CD4-positive, alpha-beta T cell (primary cell): ENCODE data around the gene TBC1D16. TPM values are rescaled to one million over a fixed set of nuclear protein-coding genes. Genes with fewer than 3 reads are reported as not detected.

ENCODE experiments used
- ATAC-seq: fragments of 200-7000 bp; cut with Tn5 transposase; one replicate; pipeline ENCODE4 v1.10.0; 2022; ENCODE audit warnings: mild to moderate bottlenecking; ENCODE audit not compliant: poor library complexity
- CTCF ChIA-PET: fragments of 350-600 bp; sonication (Branson Sonifier 250); formaldehyde crosslinking; loops from one replicate; lab custom pipeline; 2021; ENCODE audit warnings: antibody characterized with exemption, inconsistent platforms; lab: Charles Lee
- POLR2A ChIA-PET: fragments of 350-600 bp; sonication (Branson Sonifier 250); formaldehyde crosslinking; loops from one replicate; lab custom pipeline; 2021; ENCODE audit warnings: antibody characterized with exemption, inconsistent platforms; lab: Charles Lee
- DNase-seq, 14 experiments: peaks; one replicate each; pipeline ENCODE4 v3.0.0-alpha.2; 2013 to 2020; ENCODE audit warnings: mixed read lengths in 2 of 14
- H3K27ac ChIP-seq, 2 donors: one replicate each; pipeline versions ENCODE4 v1.5.1 to v1.7.0; 2013; ENCODE audit warnings: low read length in 2 of 2, low read depth in 1 of 2, mild to moderate bottlenecking in 1 of 2
- H3K27me3 ChIP-seq, 2 experiments: 1 replicate in 1 of 2; 2 replicates in 1 of 2; pipeline versions ENCODE4 v1.6.1 to v1.7.0; 2013; ENCODE audit warnings: low read length in 2 of 2, control low read depth in 1 of 2, mild to moderate bottlenecking in 1 of 2, moderate library complexity in 1 of 2; ENCODE audit not compliant: insufficient read depth in 2 of 2, control insufficient read depth in 1 of 2
- H3K36me3 ChIP-seq: one replicate; pipeline ENCODE4 v1.6.1; 2013; ENCODE audit warnings: low read length, control low read depth; ENCODE audit not compliant: insufficient read depth
- H3K4me1 ChIP-seq: one replicate; pipeline ENCODE4 v1.6.1; 2013; ENCODE audit warnings: low read length, control low read depth; ENCODE audit not compliant: insufficient read depth
- H3K4me3 ChIP-seq: one replicate; pipeline ENCODE4 v1.5.1; 2013; ENCODE audit warnings: mild to moderate bottlenecking, low read length, moderate library complexity
- H3K9me3 ChIP-seq, 2 experiments: 1 replicate in 1 of 2; 2 replicates in 1 of 2; pipeline versions ENCODE4 v1.6.1 to v1.7.0; 2013; ENCODE audit warnings: low read length in 2 of 2, mild to moderate bottlenecking in 2 of 2, control low read depth in 1 of 2, moderate library complexity in 1 of 2; ENCODE audit not compliant: control insufficient read depth in 1 of 2, insufficient read depth in 1 of 2
- H3K27ac Mint-ChIP-seq: one replicate; pipeline ENCODE4 v1.8.0; 2020; ENCODE audit warnings: mixed read lengths
- H3K27me3 Mint-ChIP-seq: one replicate; pipeline ENCODE4 v1.8.0; 2021; ENCODE audit warnings: mixed read lengths
- H3K36me3 Mint-ChIP-seq: one replicate; pipeline ENCODE4 v1.8.0; 2021; ENCODE audit warnings: low read depth, mixed read lengths
- H3K4me1 Mint-ChIP-seq: one replicate; pipeline ENCODE4 v1.8.0; 2021; ENCODE audit warnings: low read depth, mixed read lengths
- H3K4me3 Mint-ChIP-seq: one replicate; pipeline ENCODE4 v1.8.0; 2020; ENCODE audit warnings: mild to moderate bottlenecking, mixed read lengths
- H3K9me3 Mint-ChIP-seq: one replicate; pipeline ENCODE4 v1.8.0; 2020; ENCODE audit warnings: mixed read lengths
- CTCF ChIP-seq: fragments of 200-600 bp; IDR thresholded peaks from one replicate; pipeline ENCODE4 v1.8.0; 2022; ENCODE audit warnings: antibody characterized with exemption, mild to moderate bottlenecking
- intact Hi-C, 2 experiments: fragments of 100-400 bp; cut with DNase I in 1 of 2; cut with micrococcal nuclease in 1 of 2; formaldehyde crosslinking; loops; one replicate each; pipeline versions ENCODE4 v1.15.1 to v1.9.0; 2023 to 2025; cut with DNase I, micrococcal nuclease
- total RNA-seq, 174 experiments: library from RNA in 2 of 174; stranded (reverse) in 2 of 174; gene quantifications; one replicate each; pipeline ENCODE4 v1.2.3 and lab custom pipeline; 2021 to 2026

TBC1D16 gene
- total RNA-seq, 2 experiments from 2014 or later: 1.9 to 2.5 TPM

- Mint-ChIP-seq H3K4me1 (peaks cover 7% of the 10 kb centered on the region), H3K36me3 (no peaks in the 10 kb centered on the region), H3K4me3 (no peak overlapping the region), H3K9me3 (no peaks in the 10 kb centered on the region), H3K27me3 (peaks cover 15% of the 10 kb centered on the region), H3K27ac (no peak overlapping the region)
- POLR2A ChIA-PET: no interaction called here
- DNase-seq: no peak
- H3K27ac ChIP-seq: no peak overlapping the region
- intact Hi-C loops: no loop called here
- peaks cover 4 to 6% of the 10 kb centered on the region in 2 experiments for H3K27me3 ChIP-seq
- H3K4me3 ChIP-seq: no peak overlapping the region
- H3K9me3 ChIP-seq: no peaks in the 10 kb centered on the region
- no peak for ATAC-seq
- peaks cover 50% of the 10 kb centered on the region for H3K4me1 ChIP-seq
- CTCF ChIA-PET: no interaction called here
- H3K36me3 ChIP-seq: no peaks in the 10 kb centered on the region
- no peak for TF ChIP-seq CTCF
Observed at GRCh38 chr17:79938336-79939093, 97.2 kb downstream of the TBC1D16 start.

DNA sequence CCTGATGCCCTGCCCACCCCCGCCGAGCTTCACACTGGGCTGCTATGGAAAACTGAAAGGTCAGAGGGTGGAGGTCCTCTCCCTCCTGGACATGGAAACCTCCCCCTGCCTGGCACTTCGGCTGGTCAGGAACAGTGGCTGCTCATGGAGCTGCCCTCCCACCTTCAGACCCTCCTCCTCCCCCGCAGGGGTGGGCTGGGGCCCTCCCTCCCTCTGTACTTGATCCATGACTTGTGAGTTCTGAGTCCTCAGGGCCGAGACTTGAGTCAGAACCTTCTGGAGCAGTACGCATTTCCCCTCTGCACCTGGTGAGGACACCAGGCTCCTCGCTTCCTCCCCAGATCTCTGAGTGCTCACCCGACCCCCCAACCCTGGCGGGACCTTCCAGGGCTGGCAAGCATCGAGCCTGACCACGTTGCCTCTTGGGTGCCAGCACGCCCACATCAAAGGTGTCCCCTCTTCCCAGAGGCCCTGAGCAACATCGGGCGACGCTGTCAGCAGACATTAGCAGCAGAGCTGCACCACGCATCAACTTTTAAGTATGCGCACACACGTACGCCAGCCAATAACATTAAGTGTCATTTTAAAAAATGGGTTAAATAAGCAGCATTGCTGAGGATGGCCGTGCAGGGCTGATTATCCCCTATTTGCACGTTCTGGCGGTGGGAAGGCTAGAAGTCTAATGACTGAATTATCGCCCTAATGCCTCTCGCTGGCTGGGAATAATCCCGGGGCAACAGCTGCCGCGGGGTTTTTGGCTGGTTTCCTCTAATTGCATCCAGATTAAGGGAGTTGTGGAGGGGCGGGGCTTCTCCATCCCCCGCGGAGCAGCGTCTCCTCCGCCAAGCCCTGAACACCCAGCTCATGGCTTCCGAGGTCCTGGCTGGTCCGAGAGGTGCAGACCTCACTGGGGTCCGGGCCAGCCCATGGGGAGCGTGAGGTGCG lies 98.0 kb downstream of the TBC1D16 start:
- intact Hi-C loops: no loop called here

More for the DNA sequence above, 98.0 kb downstream of the TBC1D16 start:
- ATAC-seq (no peak), DNase-seq (no peak)
- Histone ChIP-seq H3K36me3 (no peaks in the 10 kb centered on the region), H3K4me1 (peaks cover 45% of the 10 kb centered on the region), H3K27me3 (peaks cover 9 to 12% of the 10 kb centered on the region in 2 experiments), H3K4me3 (no peak overlapping the region), H3K9me3 (no peaks in the 10 kb centered on the region), H3K27ac (no peak overlapping the region)
- H3K9me3 Mint-ChIP-seq: no peaks in the 10 kb centered on the region
- peaks cover 23% of the 10 kb centered on the region for H3K27me3 Mint-ChIP-seq
- no peak overlapping the region for H3K27ac Mint-ChIP-seq
- no peaks in the 10 kb centered on the region for H3K36me3 Mint-ChIP-seq
- POLR2A ChIA-PET: no interaction called here
- CTCF ChIA-PET: no interaction called here
- TF ChIP-seq CTCF: no peak
- H3K4me3 Mint-ChIP-seq: no peak overlapping the region
- peaks cover under 1% of the 10 kb centered on the region for H3K4me1 Mint-ChIP-seq
